Activated CD8-positive, alpha-beta memory T cell treated with anti-CD3 and anti-CD28 coated beads for 1 hour (primary cell): ENCODE measurements around the gene RABL3.
"Not testable (repeated sequence)": the region's sequence is repeated elsewhere in the genome, so short reads cannot be mapped to it uniquely, and the experiment has no call there.

Source experiments
- DNase-seq, 2 donors: peaks; one replicate each; pipeline ENCODE4 v3.0.0-alpha.2; 2020; ENCODE audit warnings: low read depth in 1 of 2; ENCODE audit errors: extremely low read depth in 1 of 2

RABL3 gene

GRCh38 chr3:120684896-120685295 is 57.4 kb downstream of the RABL3 start:
- no peak for DNase-seq

DNA sequence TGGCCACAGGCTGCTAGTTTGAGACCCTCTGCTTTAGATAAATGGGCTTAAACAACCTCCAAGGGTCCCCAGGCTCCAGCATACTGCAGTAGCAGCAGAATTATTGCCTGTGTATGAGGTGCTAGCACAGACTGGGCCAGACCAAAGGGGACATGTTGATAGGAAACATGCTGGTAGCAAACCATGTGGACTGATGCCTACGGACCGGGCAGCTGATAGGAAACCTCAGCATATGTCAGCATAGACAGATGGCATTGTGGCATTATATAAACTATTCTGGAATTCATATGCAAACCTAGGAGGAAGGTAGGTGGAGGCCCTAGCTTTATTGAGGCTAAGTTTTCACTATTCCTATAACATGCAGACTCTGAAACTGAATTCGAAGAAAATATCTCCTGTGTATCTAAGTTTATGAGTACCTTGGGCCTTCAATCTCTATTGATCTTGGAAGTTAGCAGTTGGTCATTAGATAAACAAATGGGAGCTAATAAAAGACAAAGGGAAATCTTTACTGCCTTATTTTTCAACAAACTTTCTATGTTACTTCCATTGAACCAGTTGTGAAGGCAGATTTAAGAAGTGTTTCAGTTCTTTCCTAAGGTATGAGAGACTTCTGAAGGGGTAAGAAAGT is 58.5 kb downstream of the RABL3 start:
- DNase-seq: no peak

GRCh38 chr3:120683213-120683612 is 59.1 kb downstream of the RABL3 start:
- no peak for DNase-seq

- DNase-seq: no peak
These were observed 60.1 kb downstream of the RABL3 start, which contains the start of gene HGD for GRCh38 chr3:120682095-120682681. TSS of gene HGD (minus strand) at chr3:120682239. CDS start at chr3:120682111, 128 bp downstream.

GRCh38 chr3:120681506-120682038 is 60.7 kb downstream of the RABL3 start:
- DNase-seq: no peak

DNA sequence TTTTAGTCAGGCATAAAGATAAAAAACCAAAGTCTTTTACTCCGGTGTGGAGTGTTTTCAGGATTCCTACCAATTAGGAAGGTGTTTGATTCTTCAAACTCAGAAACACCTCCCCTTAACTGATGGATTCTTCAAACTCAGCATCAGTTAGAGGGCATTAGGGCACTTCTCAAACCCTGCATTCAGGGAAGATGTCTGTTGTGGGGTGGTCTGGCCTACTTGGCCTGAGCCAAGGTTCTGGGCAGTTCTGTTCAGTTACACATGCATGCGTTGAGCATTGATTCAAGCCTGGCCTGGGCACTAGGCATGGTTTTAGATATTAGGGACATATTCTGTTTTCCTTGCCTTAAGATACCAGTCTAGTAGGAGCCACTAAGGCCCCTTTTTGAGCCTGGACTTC is 61.3 kb downstream of the RABL3 start:
- DNase-seq: no peak

GRCh38 chr3:120680193-120680894 is 62.0 kb downstream of the RABL3 start:
- DNase-seq: no peak

- no peak for DNase-seq
These were observed 63.3 kb downstream of the RABL3 start for GRCh38 chr3:120678984-120679383.

DNA sequence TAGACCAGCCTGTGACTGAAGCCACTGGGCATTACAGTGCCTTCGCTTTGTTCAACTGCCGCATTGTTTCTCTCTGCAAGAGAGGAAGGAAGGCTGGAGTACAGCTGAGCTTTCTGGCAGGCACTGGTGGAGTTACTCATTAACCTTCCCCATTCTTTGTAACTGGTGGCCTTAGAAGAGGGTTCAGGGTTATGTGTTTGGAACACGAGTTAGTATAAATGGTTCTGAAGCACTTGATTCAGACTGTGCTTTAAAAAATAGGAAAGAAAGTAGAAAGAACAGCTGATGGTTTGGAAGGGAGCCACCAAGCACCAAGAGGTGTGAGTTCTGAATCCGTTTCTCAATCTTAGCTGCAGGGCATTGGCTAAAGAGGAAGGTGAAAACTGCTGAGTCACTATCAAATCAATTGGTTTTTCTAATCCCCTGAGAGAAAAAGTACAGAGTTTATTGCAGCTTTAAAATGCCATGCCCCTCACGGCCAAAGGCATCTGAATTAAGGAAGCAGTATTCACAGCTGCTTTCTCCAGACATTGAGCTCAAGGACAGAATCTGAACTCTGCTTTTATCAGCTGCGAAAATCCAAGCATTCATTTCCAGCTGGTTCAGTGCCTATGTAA is 63.9 kb downstream of the RABL3 start:
- no peak for DNase-seq

- not testable (repeated sequence) for DNase-seq
These were observed 65.1 kb downstream of the RABL3 start for GRCh38 chr3:120677193-120677592.

GRCh38 chr3:120673116-120673515 is 69.2 kb downstream of the RABL3 start:
- DNase-seq: no peak

- DNase-seq: no peak
These were observed 71.7 kb downstream of the RABL3 start for GRCh38 chr3:120670576-120670975.

DNA sequence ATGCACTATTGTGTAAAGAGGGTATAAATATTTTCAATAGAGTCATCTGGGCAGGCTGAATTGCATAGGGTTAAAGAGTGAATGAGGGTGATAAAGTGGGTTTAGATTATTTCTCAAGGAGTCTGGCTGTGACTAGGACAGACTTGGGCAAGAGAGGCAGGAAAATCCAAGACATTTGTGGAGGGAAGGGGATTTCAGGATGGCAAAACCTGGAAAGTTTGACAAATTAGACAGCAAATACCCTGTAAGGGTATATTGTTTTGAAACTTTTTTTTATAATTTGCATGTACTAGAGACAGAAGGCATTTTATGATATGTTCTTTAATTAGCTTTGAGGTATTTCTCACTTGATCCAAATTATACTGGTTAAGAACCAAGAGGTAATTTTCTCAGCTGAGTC is 77.4 kb downstream of the RABL3 start:
- no peak for DNase-seq

DNA sequence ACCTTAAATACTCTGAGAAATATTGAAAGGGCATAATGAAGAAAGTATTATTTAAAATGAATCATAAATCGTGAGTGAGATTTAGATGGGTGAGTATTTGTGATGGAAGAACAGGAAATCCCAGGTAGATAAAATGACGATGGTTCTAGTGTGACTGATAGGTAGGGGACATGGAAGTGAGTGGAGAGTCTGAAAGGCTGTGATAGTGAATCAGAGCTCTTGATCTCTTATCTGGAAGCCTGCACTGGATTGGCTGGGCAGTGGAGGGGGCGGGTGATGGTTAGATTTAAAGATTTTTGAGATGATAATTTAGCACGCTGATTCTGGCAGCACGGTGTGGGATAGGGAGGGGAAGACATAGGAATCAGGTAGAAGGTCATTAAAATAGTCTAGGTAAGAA is 80.4 kb downstream of the RABL3 start:
- DNase-seq: no peak

- no peak for DNase-seq
These were observed 81.0 kb downstream of the RABL3 start for GRCh38 chr3:120661106-120661905.

DNA sequence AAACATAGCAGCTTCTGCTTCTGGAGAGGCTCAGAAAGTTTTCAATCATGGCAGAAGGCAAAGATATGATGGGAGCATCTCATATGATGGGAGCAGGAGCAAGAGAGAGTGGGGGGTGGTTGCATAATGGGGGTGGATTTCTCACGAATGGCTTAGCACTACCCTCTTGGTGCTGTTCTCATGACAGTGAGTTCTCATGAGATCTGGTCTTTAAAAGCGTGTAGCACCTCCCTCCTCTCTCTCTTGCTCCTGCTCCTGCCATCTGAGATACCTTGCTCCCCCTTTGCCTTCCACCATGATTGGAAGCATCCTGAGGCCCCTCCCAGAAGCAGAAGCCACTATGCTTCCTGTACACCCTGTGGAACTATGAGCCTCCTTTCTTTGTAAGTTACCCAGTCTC is 82.5 kb downstream of the RABL3 start:
- no peak for DNase-seq

DNA sequence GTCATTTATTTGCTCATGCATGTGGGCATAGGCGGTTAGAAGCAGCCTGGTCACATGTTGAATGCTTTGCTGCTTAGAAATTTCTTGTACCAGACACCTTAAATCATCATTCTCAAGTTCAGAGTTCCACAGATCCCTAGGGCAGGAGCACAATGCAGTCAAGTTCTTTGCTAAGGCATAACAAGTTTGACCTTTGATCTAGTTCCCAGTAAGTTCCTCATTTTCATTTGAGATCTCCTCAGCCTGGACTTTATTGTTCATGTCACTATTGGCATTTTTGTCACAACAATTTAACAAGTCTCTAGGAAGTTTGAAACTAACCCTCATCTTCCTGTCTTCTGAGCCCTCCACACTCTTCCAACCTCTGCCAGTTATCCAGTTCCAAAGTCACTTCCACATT is 83.0 kb downstream of the RABL3 start:
- no peak for DNase-seq

DNA sequence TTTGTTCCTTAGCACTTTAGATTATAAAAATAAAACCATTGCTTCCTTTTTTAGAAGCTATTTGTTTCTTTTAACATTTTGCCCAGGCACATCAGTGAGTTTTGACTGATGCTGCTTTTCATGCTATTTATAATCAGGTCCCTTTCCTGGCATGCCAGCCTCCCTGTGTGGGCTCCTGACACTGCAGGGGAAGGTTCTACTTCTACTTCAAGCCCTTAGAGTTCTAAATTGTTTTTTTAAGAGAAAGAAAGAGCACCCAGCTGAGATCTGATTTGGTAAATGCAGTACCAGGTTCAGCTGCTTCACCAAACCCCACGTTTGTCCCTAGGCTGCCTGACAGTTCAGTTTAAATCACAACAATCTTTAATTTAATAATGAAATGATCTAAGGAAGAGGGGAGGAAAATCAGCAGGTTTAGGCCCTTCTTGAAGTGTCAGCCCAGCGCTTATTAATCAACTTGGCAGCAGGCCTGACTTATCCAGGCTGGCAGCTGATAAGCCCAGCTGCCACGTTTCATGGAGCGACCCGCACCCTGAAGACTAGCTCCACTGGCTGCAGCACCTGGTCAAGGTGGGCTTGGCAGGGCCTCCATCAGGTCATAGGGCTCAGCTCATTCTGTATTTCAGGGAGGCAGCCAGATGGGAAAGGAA is 89.3 kb downstream of the RABL3 start:
- no peak for DNase-seq

DNA sequence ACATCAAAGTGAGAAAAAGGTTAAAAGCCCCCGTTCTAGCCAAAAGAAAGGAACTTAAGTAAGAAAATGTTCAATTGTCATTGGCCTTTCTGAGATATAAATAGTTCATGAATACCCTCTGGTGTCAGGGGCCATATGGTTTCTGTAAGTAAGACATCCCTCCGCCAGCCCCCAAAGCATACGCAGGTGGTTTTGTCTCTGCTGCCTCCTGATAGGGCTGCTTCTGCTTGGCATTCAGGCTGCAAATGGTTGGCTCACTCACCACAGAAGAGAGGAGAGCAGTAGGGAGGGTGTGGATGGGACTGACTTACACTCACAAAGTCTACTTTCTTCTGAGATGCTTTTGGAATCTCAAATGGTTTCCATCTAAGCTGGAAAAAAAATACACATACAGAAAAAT is 90.0 kb downstream of the RABL3 start:
- no peak for DNase-seq

GRCh38 chr3:120650311-120650710 is 92.0 kb downstream of the RABL3 start:
- no peak for DNase-seq
